Measurements from ENCODE around the gene LIMA1.
"Not testable (repeated sequence)": the region's sequence is repeated elsewhere in the genome, so short reads cannot be mapped to it uniquely, and the experiment has no call there.

LIMA1 gene

DNA sequence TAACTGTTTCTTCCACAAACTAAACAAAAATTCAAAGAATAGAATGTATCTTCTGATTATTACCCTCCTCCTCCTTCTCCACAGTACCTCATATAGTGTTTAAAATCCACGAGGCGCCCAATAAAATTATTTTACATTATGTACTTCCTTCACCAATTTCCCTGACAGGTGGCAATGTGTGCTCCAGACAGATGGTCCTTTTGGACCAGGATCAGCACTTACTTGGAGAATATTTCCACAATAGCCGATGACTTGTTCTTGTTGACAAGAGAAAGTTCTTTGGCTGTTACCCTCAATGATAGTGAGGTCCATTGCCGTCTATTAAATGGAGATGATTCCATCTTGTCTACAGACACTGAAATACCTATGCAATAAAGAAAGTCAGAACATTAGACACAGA is 34.9 kb downstream of the LIMA1 start:
- DNase-seq: no peak

DNA sequence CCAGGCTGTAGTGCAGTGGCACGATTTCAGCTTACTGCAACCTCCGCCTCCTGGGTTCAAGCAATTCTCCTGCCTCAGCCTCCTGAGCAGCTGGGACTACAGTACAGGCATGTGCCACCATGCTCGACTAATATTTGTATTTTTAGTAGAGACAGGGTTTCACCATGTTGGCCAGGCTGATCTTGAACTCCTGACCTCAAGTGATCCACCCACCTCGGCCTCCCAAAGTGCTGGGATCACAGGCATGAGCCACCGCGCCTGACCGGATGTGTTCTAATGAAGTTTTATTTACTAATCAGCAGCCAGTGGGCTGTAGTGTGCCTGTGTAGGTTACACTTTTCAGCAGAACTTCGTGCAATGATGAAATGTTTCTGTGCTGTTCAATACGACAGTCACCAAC is 35.7 kb downstream of the LIMA1 start:
- not testable (repeated sequence) for DNase-seq

DNA sequence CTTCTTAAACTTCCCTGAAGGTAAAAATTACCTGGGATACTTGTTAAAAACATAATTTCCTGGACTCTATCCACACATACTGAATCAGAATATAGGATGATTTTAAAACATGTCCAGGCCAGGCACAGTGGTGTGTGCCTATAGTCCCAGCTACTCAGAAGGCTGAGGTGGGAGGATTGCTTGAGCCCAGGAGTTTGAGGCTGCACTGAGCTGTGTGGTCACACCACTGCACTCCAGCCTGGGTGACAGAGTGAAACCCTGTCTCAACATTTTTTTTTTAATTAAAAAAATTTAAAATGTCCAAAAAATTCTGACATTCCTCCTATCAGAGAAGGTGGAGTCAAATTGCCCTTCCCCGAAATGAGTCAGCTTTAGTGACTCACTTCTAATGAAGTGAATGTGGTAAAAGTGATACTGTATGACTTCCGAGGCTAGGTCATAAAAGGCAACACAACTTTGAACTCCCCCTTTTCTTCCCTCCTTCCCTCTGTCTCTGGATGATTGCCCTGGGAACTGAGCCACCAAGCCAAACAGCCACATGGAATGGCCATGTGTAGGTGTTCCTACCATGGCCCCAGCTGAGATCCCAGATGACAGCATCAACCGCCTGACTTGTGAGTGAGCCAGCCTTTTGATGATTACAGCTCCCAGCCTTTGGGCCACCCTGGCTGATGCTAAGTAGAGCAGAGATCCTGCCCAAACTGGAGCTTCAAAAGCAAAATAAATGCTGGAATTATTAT is 36.3 kb downstream of the LIMA1 start:
- DNase-seq: no peak

DNA sequence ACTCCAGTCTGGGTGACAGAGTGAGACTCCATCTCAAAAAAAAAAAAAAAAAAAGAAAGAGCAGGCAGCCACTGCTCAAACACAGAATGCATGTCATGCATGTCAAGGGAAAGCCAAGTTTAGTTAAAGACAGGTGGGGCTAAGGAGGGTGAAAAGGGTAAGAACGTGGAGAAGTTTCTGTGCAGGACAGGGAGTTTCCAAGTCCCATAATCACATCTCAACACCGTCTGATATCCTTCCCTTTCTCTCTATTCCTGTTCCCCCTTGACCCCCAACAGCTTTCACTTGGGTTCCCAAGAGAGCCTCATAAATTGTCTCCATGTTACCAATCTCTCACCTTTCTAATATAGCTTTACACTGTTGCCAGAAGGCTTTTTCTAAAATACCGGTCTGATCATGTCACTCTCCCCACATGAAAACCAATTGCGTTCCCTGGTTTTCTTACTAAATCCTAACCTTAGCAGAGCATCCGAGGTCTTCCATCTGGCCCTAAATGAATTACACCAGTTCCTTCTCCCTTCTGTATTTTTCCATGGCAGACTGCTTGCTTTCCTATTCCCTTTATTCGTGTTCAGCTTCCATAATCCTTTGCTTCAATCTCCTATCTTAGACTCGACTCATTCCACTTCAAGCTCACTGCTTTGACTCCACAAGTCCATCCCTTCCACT is 37.0 kb downstream of the LIMA1 start:
- DNase-seq: no peak

DNA sequence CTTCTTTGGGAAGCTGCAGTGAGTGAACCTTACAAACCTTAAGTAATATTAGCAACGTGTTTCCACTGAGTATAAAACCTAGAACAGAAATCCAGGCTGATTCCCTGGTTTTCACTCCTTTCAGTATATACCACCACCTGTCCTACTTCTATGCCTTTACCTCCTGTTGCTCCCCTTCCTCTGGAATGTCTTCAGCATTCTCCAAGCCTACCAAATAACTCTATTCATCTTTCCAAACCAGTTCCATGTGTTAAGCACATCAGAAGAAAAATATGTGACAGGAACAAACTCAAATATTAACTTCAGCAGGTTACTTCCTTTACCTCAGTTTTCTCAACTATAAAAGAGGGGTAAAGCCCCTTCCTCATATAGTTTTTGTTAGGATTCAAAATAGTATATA is 39.8 kb downstream of the LIMA1 start:
- no peak for DNase-seq

DNA sequence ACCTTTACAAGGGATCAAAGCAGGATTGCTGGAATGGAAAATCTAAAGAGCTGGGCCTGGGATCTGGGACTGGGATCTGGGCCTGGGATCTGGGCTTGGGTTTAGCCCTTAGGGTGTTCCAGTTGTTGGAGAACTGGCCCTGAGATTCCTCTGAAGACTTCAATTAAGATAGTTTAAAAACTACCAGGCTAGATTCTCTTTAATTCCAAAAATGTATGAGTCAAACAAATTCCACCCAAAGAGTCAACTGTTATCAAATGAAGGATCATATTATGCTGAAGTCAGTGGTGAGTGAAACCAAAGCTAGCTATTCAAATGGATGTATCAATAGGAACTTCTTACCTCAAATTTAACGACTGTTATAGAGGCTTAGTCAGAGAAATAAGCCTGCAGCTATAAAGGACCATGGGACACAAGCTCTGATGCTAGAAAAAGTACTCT is 40.5 kb downstream of the LIMA1 start:
- DNase-seq: no peak

DNA sequence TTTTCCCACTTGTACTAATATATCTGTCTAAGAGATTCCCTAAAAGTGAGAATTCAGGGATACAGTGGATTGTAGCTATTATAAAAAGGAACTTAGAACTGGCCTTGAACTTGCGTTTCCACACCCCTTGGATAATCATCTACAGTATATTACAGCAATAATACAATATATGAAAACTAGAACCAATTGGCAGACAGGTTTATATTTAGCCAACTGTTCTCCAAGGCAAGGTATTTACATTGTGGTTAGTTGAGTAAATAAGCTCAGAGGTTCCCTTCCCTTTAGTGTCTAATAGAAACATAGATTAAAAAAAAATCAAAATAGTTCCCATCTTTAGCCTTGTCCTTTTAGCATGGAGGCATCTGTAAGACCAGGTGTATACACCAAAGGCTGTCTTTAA is 42.1 kb downstream of the LIMA1 start:
- no peak for DNase-seq

DNA sequence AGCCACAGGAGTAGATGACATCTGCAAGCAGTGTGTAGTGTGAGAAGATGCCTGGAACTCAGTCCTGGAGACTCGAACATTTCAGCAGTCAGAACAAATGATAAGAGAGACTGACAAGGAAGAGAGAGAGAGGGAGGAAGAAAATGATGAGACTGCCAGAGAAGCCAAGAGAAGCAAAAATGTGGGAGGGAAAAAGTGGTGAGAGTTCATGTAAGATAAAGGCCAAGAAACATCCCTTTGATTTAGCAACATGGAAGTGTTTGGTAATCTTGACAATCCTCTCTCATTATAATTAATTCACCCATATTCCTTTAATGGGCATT is 42.6 kb downstream of the LIMA1 start:
- no peak for DNase-seq

DNA sequence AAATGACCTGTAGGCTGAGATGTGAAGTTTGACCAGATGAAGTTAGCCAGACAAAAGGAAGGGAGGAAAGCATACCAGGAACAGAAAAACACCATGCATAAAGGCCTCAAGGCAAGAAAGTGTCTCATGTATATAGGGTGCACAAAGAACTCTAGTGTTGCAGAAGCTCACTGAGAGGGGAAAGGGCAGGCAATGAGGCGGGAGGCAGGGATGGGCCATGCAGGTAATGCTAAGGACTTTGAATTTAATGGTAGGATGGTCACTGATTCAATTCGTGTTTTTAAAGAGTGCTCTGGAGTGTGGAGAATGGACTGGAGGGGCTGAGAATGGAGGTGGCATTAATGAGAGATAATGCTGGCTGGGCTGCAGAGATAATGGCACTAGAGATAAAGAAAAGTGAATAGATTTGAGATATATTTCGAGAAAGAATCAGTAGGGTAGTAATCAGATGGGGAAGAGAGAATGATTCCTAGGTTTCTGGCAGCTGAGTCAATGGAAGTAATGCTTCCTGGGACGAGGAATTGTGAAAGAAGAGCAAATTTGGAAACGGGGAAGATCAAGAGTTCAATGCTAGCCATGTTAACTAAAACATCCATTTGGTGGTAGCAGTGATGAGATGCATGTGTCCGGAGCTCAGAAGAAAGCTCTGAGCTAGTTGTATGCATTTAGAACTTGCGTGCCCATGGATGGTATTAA is 43.1 kb downstream of the LIMA1 start:
- DNase-seq: no peak

DNA sequence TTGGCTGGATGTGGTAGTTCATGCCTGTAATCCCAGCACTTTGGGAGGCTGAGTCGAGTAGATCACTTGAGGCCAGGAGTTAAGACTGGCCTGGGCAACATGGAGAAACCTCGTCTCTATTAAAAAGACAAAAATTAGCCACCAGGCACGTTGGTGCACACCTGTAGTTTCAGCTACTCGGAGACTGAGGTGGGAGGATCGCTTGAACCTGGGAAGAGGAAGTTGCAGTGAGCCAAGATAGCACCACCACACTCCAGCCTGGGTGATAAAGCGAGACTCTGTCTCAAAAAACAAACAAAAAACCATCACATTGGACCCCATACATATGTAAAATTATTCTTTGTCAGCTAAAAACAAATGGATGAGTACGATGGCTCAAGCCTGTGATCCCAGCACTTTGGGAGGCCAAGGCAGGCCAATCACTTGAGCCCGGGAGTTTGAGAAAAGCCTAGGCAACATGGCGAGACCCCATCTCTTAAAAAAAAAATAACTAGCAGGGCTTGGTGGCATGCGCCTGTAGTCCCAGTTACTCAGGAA is 43.9 kb downstream of the LIMA1 start:
- no peak for DNase-seq

DNA sequence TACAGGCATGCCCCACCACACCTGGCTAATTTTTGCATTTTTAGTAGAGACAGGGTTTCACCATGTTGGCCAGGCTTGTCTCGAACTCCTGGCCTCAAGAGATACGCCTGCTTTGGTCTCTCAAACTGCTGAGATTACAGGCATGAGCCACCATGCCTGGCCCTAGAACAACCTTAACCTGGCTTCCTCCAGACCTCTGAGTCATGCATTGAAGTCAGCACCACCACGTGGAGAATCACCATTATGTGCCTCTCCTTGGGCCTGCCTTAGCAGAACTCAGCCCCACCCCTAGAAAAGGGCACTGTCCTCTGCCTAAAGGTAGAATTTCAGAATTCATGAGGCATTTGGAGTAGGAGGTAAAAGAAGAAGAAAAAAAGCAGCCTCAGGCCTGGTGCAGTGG is 49.0 kb downstream of the LIMA1 start:
- no peak for DNase-seq

DNA sequence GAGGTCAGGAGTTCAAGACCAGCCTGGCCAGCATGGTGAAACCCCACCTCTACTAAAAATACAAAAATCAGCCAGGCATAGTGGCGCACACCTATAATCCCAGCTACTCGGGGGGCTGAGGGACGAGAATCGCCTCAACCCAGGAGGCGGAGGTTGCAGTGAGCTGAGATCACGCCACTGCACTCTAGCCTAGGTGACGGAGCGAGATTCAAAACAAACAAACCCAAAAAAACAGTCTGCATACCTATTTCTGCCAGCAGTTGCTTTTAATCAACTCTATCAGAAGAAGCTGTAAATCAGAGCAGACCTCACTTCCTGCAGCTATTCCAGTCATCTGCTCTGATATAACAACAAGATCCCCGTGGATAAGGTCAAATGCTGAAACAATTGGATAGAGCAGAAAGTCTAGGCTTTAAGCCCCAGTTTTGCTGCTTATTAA is 50.5 kb downstream of the LIMA1 start:
- DNase-seq: no peak

DNA sequence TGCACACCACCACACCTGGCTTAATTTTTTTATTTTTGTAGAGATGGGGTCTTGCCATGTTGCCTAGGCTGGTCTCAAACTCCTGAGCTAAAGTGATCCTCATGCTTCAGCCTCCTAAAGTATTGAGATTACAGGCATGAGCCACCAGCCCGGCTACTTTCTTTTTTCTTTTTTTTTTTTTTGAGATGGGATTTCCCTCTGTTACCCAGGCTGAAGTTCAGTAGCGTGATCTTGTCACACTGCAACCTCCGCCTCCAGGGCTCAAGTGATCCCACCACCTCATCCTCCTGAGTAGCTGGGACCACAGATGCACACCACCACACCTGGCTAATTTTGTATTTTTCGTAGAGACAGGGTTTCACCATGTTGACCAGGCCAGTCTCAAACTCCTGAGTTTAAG is 51.1 kb downstream of the LIMA1 start:
- no peak for DNase-seq

DNA sequence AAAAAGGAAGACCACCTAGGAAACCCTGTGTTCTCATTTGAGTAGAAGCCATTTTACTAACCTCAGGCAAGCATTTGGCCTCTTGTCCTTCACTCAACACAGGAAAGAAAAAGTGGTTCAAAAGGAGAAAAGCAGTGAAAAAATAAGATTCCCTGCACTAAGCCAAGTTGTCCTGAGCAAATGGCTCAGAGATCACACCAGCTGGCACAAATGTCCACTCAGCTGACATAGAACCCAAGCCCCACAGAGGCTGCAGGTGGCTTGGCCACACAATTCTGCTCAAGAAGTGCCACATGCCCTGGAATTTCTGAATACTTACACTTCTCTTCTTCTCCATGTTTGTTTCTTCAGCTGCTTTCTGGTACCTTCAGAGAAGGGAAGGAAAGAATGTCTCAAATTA is 52.0 kb downstream of the LIMA1 start:
- no peak for DNase-seq

DNA sequence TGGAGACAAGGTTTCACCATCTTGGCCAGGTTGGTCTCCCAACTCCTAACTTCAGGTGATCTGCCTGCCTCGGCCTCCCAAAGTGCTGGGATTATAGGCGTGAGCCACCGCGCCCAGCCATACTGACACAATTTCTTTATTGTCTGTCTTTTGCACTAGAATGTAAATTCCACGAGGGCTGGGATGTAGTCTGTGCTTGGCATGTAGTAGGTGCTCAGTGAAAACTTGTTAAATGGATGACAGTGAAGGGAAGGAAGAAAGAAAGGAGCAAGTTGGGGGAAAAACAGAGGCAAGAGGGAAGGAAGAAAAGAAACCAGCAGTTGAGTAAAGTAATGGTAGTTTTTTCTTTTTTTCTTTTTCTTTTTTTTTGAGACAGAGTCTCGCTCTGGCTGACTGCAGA is 53.1 kb downstream of the LIMA1 start:
- no peak for DNase-seq

DNA sequence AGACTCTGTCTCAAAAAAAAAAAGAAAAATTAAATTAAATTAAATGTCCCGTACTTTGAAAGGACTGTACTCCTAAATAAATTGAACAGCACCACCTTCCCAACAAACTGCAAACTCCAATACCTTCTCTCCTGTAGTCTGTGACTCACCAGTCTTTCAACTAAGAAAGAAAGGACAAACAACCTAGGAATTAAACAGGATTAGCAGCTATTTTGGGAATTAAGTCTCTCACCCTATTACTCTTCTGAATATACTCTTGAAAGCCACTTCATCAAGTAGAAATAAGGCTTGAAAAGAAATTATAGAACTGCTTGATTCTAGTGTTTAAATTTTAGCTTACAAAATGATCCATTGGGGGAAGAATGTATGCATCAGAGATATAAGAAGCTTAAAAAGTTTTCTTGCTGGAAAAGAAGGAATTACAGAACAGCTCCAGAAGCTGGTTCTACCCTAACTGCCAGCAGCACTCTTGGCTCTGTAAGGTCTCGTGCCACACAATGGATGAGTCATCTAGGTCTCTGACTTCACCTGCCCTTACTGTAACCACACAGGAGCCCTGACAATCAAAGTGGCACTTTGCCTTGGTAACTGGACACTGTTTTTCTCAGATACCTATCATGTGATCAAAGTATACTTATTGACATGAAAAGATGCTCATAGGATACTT is 59.2 kb downstream of the LIMA1 start:
- DNase-seq: no peak

DNA sequence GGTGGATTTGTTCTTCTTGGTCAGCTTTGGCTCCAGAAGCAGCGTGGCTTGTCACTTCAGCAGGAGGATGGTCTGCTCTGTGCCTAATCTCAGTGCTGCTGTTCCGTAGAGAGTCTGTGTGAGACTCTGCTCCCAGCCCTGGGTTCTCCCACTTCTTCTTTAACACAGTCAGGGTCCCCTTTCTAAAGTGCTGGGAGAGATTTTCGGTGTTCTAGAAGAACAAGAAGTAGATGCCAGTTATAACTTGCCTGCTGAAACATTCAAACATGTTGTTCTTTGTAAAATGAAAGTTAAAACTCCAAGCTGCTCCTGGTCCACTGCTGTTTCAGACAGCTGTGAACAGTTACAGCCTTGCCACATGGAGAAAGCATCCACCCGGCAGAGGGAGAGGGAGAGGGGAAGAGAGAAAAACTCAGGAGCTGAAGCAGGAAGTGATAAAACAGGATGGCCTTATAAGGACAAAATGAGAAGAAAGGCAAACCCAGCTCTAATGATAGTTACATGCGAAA is 61.0 kb downstream of the LIMA1 start:
- peak in 25 of 51 donors; percentile 2 to 81 (median 18) for DNase-seq

DNA sequence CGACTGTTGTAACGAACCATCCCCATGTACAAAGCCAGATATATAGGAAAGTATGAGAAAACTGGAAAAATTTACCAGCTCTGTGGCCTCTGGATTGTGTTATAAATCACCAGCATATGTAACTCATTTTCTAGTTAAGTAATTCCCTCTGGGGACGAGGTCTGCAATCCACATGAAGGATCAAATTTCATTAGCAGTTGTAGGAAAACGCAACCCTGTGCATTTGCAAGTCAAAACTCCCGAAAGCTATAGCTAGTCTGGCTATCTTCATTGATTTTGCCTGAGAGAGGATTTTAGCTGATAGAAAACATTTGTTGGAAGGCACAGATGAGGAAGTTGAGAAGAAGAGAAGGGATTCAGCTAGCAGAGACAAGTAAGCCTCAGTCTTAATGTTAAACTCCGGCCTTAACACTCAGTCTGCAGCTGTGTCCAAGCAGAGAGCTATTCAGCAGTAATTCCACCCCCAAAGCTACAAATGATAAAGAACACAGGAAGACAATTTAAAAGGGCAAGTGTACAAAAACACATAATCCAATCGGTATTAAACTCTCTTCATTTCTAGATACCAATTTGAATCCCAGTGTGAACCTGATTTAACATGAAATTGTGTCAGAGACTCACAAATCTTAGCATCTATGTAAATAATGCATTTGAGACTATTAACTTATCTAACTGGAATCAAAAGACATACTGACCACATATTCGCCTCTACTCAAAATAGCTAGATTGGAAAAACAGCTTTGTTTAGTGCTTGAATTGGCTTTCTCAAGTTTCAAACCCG is 61.9 kb downstream of the LIMA1 start:
- DNase-seq: peak in 1 of 51 donors; percentile 42

DNA sequence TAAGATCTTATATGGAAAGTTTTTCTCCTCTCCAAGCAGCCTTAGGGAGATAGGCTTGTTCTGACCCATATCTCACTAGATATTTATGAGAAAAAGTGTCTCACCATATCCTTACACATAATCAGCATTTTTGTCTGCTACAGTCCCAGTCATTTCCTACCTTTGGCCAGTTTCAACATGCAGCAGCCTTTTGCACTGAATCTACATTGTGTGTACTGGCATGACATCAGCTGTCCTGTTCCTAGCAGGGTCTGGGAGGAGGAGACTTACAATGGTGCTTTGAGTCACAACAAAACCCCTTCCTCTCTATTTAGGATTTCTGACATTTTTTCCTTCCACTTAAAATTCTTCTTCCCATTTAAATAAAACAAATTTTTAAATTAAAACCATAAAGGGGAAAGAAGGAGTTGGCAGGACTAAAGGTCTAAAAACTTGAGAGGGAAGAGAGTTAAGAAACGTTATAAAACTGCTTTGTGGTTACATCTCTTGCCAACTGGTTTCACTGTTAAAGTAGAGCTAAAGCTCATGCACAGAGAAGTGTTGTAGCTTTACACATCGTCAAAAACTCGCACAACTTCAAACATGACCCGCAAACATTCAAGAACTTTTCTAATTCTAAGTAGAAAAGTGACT is 62.8 kb downstream of the LIMA1 start:
- DNase-seq: peak in 1 of 51 donors; percentile 23

DNA sequence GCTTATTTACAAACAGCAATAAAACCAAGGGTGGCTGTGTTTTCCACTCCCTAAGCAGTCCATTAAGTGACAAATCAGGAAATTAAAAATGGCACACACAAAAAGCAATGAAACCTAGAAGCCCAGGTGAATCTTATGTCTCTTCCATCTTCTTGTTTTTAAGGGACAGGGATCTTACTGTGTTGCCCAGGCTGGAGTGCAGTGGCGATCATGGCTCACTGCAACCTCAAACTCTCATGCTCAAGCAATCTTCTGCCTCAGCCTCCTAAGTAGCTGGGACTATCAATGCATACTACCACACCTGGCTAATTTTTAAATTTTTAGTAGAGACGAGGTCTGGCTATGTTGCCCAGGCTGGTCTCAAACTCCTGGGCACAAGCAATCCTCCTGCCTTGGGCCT is 63.8 kb downstream of the LIMA1 start:
- DNase-seq: no peak
